NCI-H2171 (cell line): ENCODE measurements around the gene SETBP1.

Experiments used
- DNase-seq: peaks from one replicate; lab custom pipeline; 2025; lab: John Stamatoyannopoulos, UW

Gene SETBP1

GRCh38 chr18:45069546-45069945 lies 388.9 kb downstream of the SETBP1 start:
- DNase-seq: no peak

- DNase-seq: no peak
Observed at GRCh38 chr18:45071956-45072355, 391.3 kb downstream of the SETBP1 start.

- no peak for DNase-seq
Observed at GRCh38 chr18:45073556-45073955, 392.9 kb downstream of the SETBP1 start.

GRCh38 chr18:45081566-45082181 lies 401.0 kb downstream of the SETBP1 start:
- peak; percentile 59 for DNase-seq

- no peak for DNase-seq
Observed at GRCh38 chr18:45083226-45083855, 402.7 kb downstream of the SETBP1 start.

- no peak for DNase-seq
Observed at GRCh38 chr18:45084206-45084605, 403.5 kb downstream of the SETBP1 start.

GRCh38 chr18:45085916-45086624 lies 405.4 kb downstream of the SETBP1 start:
- DNase-seq: no peak

- DNase-seq: no peak
Observed at GRCh38 chr18:45086777-45087176, 406.1 kb downstream of the SETBP1 start.

GRCh38 chr18:45090526-45091140 lies 409.9 kb downstream of the SETBP1 start:
- DNase-seq: no peak

- no peak for DNase-seq
Observed at GRCh38 chr18:45100321-45101105, 419.8 kb downstream of the SETBP1 start.

- DNase-seq: no peak
Observed at GRCh38 chr18:45102126-45102525, 421.4 kb downstream of the SETBP1 start.

- no peak for DNase-seq
Observed at GRCh38 chr18:45102863-45103262, 422.2 kb downstream of the SETBP1 start.

- no peak for DNase-seq
Observed at GRCh38 chr18:45103319-45104048, 422.8 kb downstream of the SETBP1 start.

- DNase-seq: no peak
Observed at GRCh38 chr18:45104049-45104395, 423.3 kb downstream of the SETBP1 start.

- DNase-seq: no peak
Observed at GRCh38 chr18:45106331-45106774, 425.7 kb downstream of the SETBP1 start.

- DNase-seq: no peak
Observed at GRCh38 chr18:45107425-45107824, 426.7 kb downstream of the SETBP1 start.

GRCh38 chr18:45108754-45109153 lies 428.1 kb downstream of the SETBP1 start:
- DNase-seq: no peak

GRCh38 chr18:45109271-45109670 lies 428.6 kb downstream of the SETBP1 start:
- no peak for DNase-seq

GRCh38 chr18:45109706-45110105 lies 429.0 kb downstream of the SETBP1 start:
- DNase-seq: no peak

- DNase-seq: no peak
Observed at GRCh38 chr18:45110577-45111501, 430.2 kb downstream of the SETBP1 start.
